ENCODE results near the gene CSNK2B.

CSNK2B gene

DNA sequence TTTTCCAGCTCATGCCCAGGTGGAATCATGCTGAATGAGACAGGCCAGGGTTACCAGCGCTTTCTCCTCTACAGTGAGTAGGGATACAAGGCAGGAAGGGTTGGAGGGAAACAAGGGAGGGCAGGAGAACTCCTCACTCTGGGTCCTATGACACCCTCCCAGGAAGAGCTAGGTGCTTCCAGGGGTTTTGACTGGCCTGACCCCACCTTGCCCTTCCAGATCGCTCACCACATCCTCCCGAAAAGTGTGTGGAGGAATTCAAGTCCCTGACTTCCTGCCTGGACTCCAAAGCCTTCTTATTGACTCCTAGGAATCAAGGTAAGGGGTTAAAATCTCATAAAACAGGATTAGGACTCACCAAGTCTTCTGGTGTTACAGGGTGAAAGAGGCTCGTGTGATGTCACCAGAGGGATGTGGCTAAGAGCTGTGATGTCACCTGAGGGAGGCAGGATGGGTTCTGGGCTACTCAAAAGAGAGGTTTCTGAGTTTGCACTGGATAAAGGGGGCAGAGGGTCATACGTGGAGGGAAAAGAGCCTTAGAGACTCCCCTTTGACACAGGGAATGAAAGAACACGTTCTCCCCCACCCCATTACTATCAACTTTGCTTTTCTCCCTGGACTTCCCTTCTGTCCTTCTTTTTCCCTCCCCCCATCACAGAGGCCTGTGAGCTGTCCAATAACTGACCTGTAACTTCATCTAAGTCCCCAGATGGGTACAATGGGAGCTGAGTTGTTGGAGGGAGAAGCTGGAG lies 8.3 kb upstream of the CSNK2B start:
- Histone ChIP-seq H3K4me3 (ENCODE audit: low read depth, low read length) (no peak overlapping the region), H3K27ac (ENCODE audit: extremely low read depth, low read depth, low read length) (no peak overlapping the region), H3K9me3 (ENCODE audit: control insufficient read depth, insufficient read depth, low read depth, low read length) (no peaks in the 10 kb centered on the region), H3K4me1 (ENCODE audit: control insufficient read depth, insufficient read depth, low read length) (peaks cover 5% of the 10 kb centered on the region; the same call in 1 of the 2 replicates), H3K36me3 (ENCODE audit: control insufficient read depth in 2 of 2, insufficient read depth in 1 of 2, low read length in 2 of 2) (peaks cover 0 to 43% of the 10 kb centered on the region in 2 experiments; a peak in 2 of 3 replicates)
- ChIA-PET POLR2A (interaction anchor here (0.9 to 3.2 kb wide), 5 partner anchors 9 to 314 kb away, joined by 3 to 11 read pairs (median 3); partner anchors contain the start of genes DXO, HSPA1B and PRRC2A), CTCF (interaction anchor here (0.6 to 1.1 kb wide), 4 partner anchors 23 to 1217 kb away, joined by 3 to 4 read pairs (median 3); partner anchors contain the start of genes LST1 and LY6G5C)
- TF ChIP-seq KLF9 (tag by site-specific recombination; IDR thresholded peaks at IDR 0.05; ENCODE audit: low read depth) (no peak), RBAK (tag by site-specific recombination; IDR thresholded peaks at IDR 0.05) (no peak), ZNF274 (IDR thresholded peaks at IDR 0.05; ENCODE audit: low read length) (no peak), ZNF274 (tag by site-specific recombination; IDR thresholded peaks at IDR 0.05; ENCODE audit: borderline replicate concordance) (no peak), ZNF76 (tag by site-specific recombination; IDR thresholded peaks at IDR 0.05; ENCODE audit: borderline replicate concordance, low read depth) (no peak), ZNF366 (tag by site-specific recombination; conservative IDR thresholded peaks at IDR 0.05) (peak; percentile 63), ZEB2 (tag by site-specific recombination; IDR thresholded peaks at IDR 0.05) (no peak), ZNF837 (tag by site-specific recombination; IDR thresholded peaks at IDR 0.05) (no peak), YY2 (tag by site-specific recombination; IDR thresholded peaks at IDR 0.05) (no peak), ZNF610 (tag by site-specific recombination; IDR thresholded peaks at IDR 0.05; ENCODE audit: borderline replicate concordance) (no peak), MYNN (tag by site-specific recombination; IDR thresholded peaks at IDR 0.05; ENCODE audit: borderline replicate concordance) (no peak), ZNF792 (tag by site-specific recombination; IDR thresholded peaks at IDR 0.05) (no peak), HOXD13 (CRISPR knock-in tag; IDR thresholded peaks at IDR 0.05; ENCODE audit: borderline replicate concordance) (0 out of 2 replicates have a peak, but pooled peaks have one; percentile 17), ZBTB49 (tag by site-specific recombination; IDR thresholded peaks at IDR 0.05; ENCODE audit: low read depth) (no peak), SP2 (tag by site-specific recombination; IDR thresholded peaks at IDR 0.05) (0 out of 2 replicates have a peak, but pooled peaks have one; percentile 17), ZNF701 (tag by site-specific recombination; IDR thresholded peaks at IDR 0.05) (no peak), ZSCAN30 (tag by site-specific recombination; IDR thresholded peaks at IDR 0.05) (no peak), ZNF23 (tag by site-specific recombination; IDR thresholded peaks at IDR 0.05; ENCODE audit: borderline replicate concordance) (no peak), ZNF510 (tag by site-specific recombination; IDR thresholded peaks at IDR 0.05; ENCODE audit: insufficient replicate concordance) (no peak)
- TF ChIP-seq, protein P1, sequence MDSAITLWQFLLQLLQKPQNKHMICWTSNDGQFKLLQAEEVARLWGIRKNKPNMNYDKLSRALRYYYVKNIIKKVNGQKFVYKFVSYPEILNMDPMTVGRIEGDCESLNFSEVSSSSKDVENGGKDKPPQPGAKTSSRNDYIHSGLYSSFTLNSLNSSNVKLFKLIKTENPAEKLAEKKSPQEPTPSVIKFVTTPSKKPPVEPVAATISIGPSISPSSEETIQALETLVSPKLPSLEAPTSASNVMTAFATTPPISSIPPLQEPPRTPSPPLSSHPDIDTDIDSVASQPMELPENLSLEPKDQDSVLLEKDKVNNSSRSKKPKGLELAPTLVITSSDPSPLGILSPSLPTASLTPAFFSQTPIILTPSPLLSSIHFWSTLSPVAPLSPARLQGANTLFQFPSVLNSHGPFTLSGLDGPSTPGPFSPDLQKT (IDR thresholded peaks at IDR 0.05; ENCODE audit: borderline replicate concordance, low read depth, low read length): no peak
- TF ChIP-seq, protein P2, sequence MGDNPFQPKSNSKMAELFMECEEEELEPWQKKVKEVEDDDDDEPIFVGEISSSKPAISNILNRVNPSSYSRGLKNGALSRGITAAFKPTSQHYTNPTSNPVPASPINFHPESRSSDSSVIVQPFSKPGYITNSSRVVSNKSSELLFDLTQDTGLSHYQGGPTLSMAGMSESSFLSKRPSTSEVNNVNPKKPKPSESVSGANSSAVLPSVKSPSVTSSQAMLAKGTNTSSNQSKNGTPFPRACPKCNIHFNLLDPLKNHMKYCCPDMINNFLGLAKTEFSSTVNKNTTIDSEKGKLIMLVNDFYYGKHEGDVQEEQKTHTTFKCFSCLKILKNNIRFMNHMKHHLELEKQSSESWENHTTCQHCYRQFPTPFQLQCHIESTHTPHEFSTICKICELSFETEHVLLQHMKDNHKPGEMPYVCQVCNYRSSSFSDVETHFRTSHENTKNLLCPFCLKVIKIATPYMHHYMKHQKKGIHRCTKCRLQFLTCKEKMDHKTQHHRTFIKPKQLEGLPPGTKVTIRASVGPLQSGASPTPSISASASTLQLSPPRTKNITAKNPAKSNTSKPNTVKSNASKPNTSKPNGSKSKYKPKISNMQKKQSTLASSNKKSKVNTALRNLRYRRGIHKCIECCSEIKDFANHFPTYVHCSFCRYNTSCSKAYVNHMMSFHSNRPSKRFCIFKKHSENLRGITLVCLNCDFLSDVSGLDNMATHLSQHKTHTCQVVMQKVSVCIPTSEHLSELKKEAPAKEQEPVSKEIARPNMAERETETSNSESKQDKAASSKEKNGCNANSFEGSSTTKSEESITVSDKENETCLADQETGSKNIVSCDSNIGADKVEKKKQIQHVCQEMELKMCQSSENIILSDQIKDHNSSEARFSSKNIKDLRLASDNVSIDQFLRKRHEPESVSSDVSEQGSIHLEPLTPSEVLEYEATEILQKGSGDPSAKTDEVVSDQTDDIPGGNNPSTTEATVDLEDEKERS (tag by site-specific recombination; IDR thresholded peaks at IDR 0.05): no peak
- TF ChIP-seq, protein P3, sequence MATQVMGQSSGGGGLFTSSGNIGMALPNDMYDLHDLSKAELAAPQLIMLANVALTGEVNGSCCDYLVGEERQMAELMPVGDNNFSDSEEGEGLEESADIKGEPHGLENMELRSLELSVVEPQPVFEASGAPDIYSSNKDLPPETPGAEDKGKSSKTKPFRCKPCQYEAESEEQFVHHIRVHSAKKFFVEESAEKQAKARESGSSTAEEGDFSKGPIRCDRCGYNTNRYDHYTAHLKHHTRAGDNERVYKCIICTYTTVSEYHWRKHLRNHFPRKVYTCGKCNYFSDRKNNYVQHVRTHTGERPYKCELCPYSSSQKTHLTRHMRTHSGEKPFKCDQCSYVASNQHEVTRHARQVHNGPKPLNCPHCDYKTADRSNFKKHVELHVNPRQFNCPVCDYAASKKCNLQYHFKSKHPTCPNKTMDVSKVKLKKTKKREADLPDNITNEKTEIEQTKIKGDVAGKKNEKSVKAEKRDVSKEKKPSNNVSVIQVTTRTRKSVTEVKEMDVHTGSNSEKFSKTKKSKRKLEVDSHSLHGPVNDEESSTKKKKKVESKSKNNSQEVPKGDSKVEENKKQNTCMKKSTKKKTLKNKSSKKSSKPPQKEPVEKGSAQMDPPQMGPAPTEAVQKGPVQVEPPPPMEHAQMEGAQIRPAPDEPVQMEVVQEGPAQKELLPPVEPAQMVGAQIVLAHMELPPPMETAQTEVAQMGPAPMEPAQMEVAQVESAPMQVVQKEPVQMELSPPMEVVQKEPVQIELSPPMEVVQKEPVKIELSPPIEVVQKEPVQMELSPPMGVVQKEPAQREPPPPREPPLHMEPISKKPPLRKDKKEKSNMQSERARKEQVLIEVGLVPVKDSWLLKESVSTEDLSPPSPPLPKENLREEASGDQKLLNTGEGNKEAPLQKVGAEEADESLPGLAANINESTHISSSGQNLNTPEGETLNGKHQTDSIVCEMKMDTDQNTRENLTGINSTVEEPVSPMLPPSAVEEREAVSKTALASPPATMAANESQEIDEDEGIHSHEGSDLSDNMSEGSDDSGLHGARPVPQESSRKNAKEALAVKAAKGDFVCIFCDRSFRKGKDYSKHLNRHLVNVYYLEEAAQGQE (tag by site-specific recombination; IDR thresholded peaks at IDR 0.05): no peak
- TF ChIP-seq, protein P4, sequence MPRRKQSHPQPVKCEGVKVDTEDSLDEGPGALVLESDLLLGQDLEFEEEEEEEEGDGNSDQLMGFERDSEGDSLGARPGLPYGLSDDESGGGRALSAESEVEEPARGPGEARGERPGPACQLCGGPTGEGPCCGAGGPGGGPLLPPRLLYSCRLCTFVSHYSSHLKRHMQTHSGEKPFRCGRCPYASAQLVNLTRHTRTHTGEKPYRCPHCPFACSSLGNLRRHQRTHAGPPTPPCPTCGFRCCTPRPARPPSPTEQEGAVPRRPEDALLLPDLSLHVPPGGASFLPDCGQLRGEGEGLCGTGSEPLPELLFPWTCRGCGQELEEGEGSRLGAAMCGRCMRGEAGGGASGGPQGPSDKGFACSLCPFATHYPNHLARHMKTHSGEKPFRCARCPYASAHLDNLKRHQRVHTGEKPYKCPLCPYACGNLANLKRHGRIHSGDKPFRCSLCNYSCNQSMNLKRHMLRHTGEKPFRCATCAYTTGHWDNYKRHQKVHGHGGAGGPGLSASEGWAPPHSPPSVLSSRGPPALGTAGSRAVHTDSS (tag by site-specific recombination; IDR thresholded peaks at IDR 0.05): no peak
